A549 (cell line): ENCODE measurements around the gene RIMS3. TPM values are rescaled to one million over a fixed set of nuclear protein-coding genes. Genes with fewer than 3 reads are reported as not detected.

Experiments used
- ATAC-seq, 2 experiments: fragments of 200-7000 bp in 1 of 2; fragments of >200 bp in 1 of 2; cut with Nextera tagmentation in 1 of 2; cut with Tn5 transposase in 1 of 2; 3 replicates each; pipeline versions ENCODE4 v1.8.0 to v1.9.1; 2018 to 2020; ENCODE audit warnings: mild to moderate bottlenecking in 1 of 2, moderate library complexity in 1 of 2
- CTCF ChIA-PET: fragments of 300-600 bp; sonication (Branson Sonifier 250); formaldehyde crosslinking; extraction: SDS; loops from one replicate; lab custom pipeline; 2021; ENCODE audit warnings: antibody characterized with exemption, inconsistent platforms; lab: Yijun Ruan, JAX
- POLR2A ChIA-PET: fragments of 350-600 bp; formaldehyde crosslinking; extraction: SDS; loops from one replicate; lab custom pipeline; 2021; ENCODE audit warnings: antibody characterized with exemption, inconsistent platforms; lab: Yijun Ruan, JAX
- DNase-seq, 2 experiments: peaks; one replicate each; pipeline versions ENCODE4 v3.0.0 to v3.0.0-alpha.2; 2011 to 2016; ENCODE audit warnings: low read depth in 1 of 2, low spot score in 1 of 2
- FAIRE-seq: peaks from 2 replicates; lab custom pipeline; 2011; peaks lifted over from hg19 to GRCh38; lab: Jason Lieb, UNC
- H3K27ac ChIP-seq, 2 experiments: fragments of >200 bp; sonication (Bioruptor Twin); formaldehyde crosslinking; 3 replicates each; pipeline ENCODE4 v1.5.1; 2016 to 2017
- H3K4me1 ChIP-seq: fragments of >200 bp; sonication (Bioruptor Twin); formaldehyde crosslinking; 3 replicates; pipeline ENCODE4 v1.6.1; 2016
- H3K4me2 ChIP-seq: fragments of >200 bp; sonication (Bioruptor Twin); formaldehyde crosslinking; 3 replicates; pipeline ENCODE4 v1.6.1; 2016
- H3K4me3 ChIP-seq: fragments of >200 bp; sonication (Bioruptor Twin); formaldehyde crosslinking; 3 replicates; pipeline ENCODE4 v1.5.1; 2016
- H3K9me3 ChIP-seq: fragments of >200 bp; sonication (Bioruptor Twin); formaldehyde crosslinking; 3 replicates; pipeline ENCODE4 v1.6.1; 2016
- ATOH8 ChIP-seq: fragments of 250-450 bp; sonication (Bioruptor Pico); IDR thresholded peaks from 2 replicates; pipeline ENCODE4 v1.5.0; 2020; ENCODE audit warnings: low read depth, mild to moderate bottlenecking, moderate library complexity
- CBX8 ChIP-seq: fragments of 200-600 bp; sonication (generic); IDR thresholded peaks from 2 replicates; pipeline ENCODE4 v1.6.1; 2016
- CEBPB ChIP-seq, 2 experiments: fragments of >200 bp in 1 of 2; sonication (Bioruptor Twin) in 1 of 2; formaldehyde crosslinking in 1 of 2; IDR thresholded peaks; 2 replicates each; pipeline ENCODE4 v1.6.1; 2012 to 2016
- CTCF ChIP-seq: fragments of >200 bp; sonication (Bioruptor Twin); formaldehyde crosslinking; IDR thresholded peaks from 3 replicates; pipeline ENCODE4 v1.5.1; 2016
- E2F6 ChIP-seq: IDR thresholded peaks from 2 replicates; pipeline ENCODE4 v1.6.1; 2012; ENCODE audit warnings: low read depth, borderline replicate concordance
- EP300 ChIP-seq, 2 experiments: fragments of >200 bp; sonication (Bioruptor Twin); formaldehyde crosslinking; IDR thresholded peaks; 2 replicates in 1 of 2; 3 replicates in 1 of 2; pipeline ENCODE4 v1.6.1; 2016 to 2017
- GATA3 ChIP-seq: IDR thresholded peaks from 2 replicates; pipeline ENCODE4 v1.6.1; 2012; ENCODE audit warnings: borderline replicate concordance
- HEYL ChIP-seq: fragments of 250-450 bp; sonication (Bioruptor Pico); IDR thresholded peaks from 2 replicates; pipeline ENCODE4 v1.8.0; 2021; ENCODE audit warnings: mild to moderate bottlenecking, moderate library complexity
- HOXB5 ChIP-seq: fragments of 250-450 bp; sonication (Bioruptor Pico); IDR thresholded peaks from 2 replicates; pipeline ENCODE4 v1.5.0; 2020; ENCODE audit warnings: mild to moderate bottlenecking, moderate library complexity
- JUNB ChIP-seq: fragments of >200 bp; sonication (Bioruptor Twin); formaldehyde crosslinking; IDR thresholded peaks from 2 replicates; pipeline ENCODE4 v1.6.1; 2016
- KDM5A ChIP-seq: fragments of 200-600 bp; sonication (generic); IDR thresholded peaks from 2 replicates; pipeline ENCODE4 v1.6.1; 2016; ENCODE audit warnings: antibody characterized with exemption, mild to moderate bottlenecking
- MAFK ChIP-seq: fragments of 450-650 bp; IDR thresholded peaks from 2 replicates; pipeline ENCODE4 v1.6.1; 2014; ENCODE audit not compliant: partially characterized antibody
- MAZ ChIP-seq: fragments of 150-350 bp; IDR thresholded peaks from 2 replicates; pipeline ENCODE4 v1.6.1; 2014; ENCODE audit warnings: antibody characterized with exemption, low read depth, low read length, borderline replicate concordance
- MYC ChIP-seq: IDR thresholded peaks from 2 replicates; pipeline ENCODE4 v1.6.1; 2012; ENCODE audit warnings: mild to moderate bottlenecking, inconsistent platforms, low read length, improper control_type of control experiment, borderline replicate concordance
- NFE2L2 ChIP-seq: fragments of 150-350 bp; conservative IDR thresholded peaks from 2 replicates; pipeline ENCODE4 v1.6.1; 2014; ENCODE audit warnings: low read length
- NPAS2 ChIP-seq: fragments of 250-450 bp; sonication (Bioruptor Pico); IDR thresholded peaks from 2 replicates; pipeline ENCODE4 v1.8.0; 2022; ENCODE audit warnings: mild to moderate bottlenecking, moderate library complexity, borderline replicate concordance
- NR3C1 ChIP-seq: fragments of >200 bp; sonication (Bioruptor Twin); formaldehyde crosslinking; IDR thresholded peaks from 3 replicates; pipeline ENCODE4 v1.6.1; 2017
- POLR2A ChIP-seq: IDR thresholded peaks from 2 replicates; pipeline ENCODE4 v1.6.1; 2012; ENCODE audit warnings: mild to moderate bottlenecking, low read length
- POLR2AphosphoS2 ChIP-seq: conservative IDR thresholded peaks from 2 replicates; pipeline ENCODE4 v1.6.1; 2012; ENCODE audit warnings: low read length, improper control_type of control experiment, inconsistent platforms
- RCOR1 ChIP-seq: fragments of 150-350 bp; IDR thresholded peaks from 2 replicates; pipeline ENCODE4 v1.6.1; 2014; ENCODE audit warnings: antibody characterized with exemption, low read length, low read depth
- RNF2 ChIP-seq: fragments of 200-600 bp; sonication (generic); IDR thresholded peaks from 2 replicates; pipeline ENCODE4 v1.6.1; 2016; ENCODE audit warnings: low read depth, mild to moderate bottlenecking, antibody characterized with exemption, moderate library complexity, borderline replicate concordance
- SREBF2 ChIP-seq: fragments of 450-650 bp; IDR thresholded peaks from 2 replicates; pipeline ENCODE4 v1.6.1; 2014; ENCODE audit warnings: mild to moderate bottlenecking, moderate library complexity
- TFCP2L1 ChIP-seq: fragments of 250-450 bp; sonication (Bioruptor Pico); IDR thresholded peaks from 2 replicates; pipeline ENCODE4 v1.5.0; 2021; ENCODE audit warnings: mild to moderate bottlenecking
- ZC3H11A ChIP-seq: fragments of 450-650 bp; IDR thresholded peaks from 2 replicates; pipeline ENCODE4 v1.6.1; 2014; ENCODE audit warnings: antibody characterized with exemption, mild to moderate bottlenecking
- ZNF302 ChIP-seq: fragments of 250-450 bp; sonication (Bioruptor Pico); IDR thresholded peaks from 2 replicates; pipeline ENCODE4 v1.9.0; 2021; ENCODE audit warnings: inconsistent platforms, mild to moderate bottlenecking, moderate library complexity
- WGBS: methylation state at CpG from one replicate; pipeline ENCODE4 v1.1.6; 2017; ENCODE audit errors: missing lambda C conversion rate; 5-methylcytosine and 5-hydroxymethylcytosine counted together
- polyA plus RNA-seq, 4 experiments: library from polyadenylated mRNA; depleted of rRNA in 3 of 4; stranded (reverse); fragments of >200 nt; fragmentation: RNase III in 1 of 4; extraction: RNeasy Plus Mini Kit Qiagen cat#74134 plus additional on column Dnase treatment in 1 of 4; gene quantifications; 2 replicates in 3 of 4; 3 replicates in 1 of 4; pipeline ENCODE4 v1.2.3, GENCODE V29; 2011 to 2017
- TF ChIP-seq, protein P1 (sequence below): IDR thresholded peaks from 2 replicates; pipeline ENCODE4 v1.6.1; 2012
- TF ChIP-seq, protein P2 (sequence below): fragments of >200 bp; sonication (Bioruptor Twin); formaldehyde crosslinking; IDR thresholded peaks from 2 replicates; pipeline ENCODE4 v1.6.1; 2016

RIMS3 gene
- polyA plus RNA-seq, 2 of the 4 experiments (the other 2 are of a cell fraction): 1.5 to 1.9 TPM

- ATAC-seq (no peak), DNase-seq (no peak), FAIRE-seq (no peak)
- CTCF ChIA-PET: interaction anchor here (0.5 kb wide), 1 partner anchor 12 kb away, joined by 3 read pairs; no protein-coding TSS in a partner anchor
- POLR2A ChIA-PET: no interaction called here
- no peak overlapping the region for H3K4me2 ChIP-seq
- 40% methylated on average over 1 of the region's 2 CpGs for WGBS
- no peak overlapping the region for H3K27ac ChIP-seq
- no peaks in the 10 kb centered on the region for H3K9me3 ChIP-seq
- H3K4me1 ChIP-seq: no peaks in the 10 kb centered on the region
- H3K4me3 ChIP-seq: no peak overlapping the region
- TF ChIP-seq POLR2AphosphoS2 (no peak), TFCP2L1 (CRISPR knock-in tag) (no peak), KDM5A (no peak), CBX8 (no peak), MAZ (no peak), ZC3H11A (no peak), ATOH8 (no peak), RCOR1 (no peak), CTCF (no peak), ZNF302 (CRISPR knock-in tag) (no peak), EP300 (IDR thresholded peaks at IDR 0.05) (no peak), HEYL (CRISPR knock-in tag) (no peak), SREBF2 (no peak), NPAS2 (CRISPR knock-in tag) (no peak), GATA3 (no peak), E2F6 (no peak), NFE2L2 (no peak), RNF2 (no peak), POLR2A (no peak)
- TF ChIP-seq, protein P1, sequence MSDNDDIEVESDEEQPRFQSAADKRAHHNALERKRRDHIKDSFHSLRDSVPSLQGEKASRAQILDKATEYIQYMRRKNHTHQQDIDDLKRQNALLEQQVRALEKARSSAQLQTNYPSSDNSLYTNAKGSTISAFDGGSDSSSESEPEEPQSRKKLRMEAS: no peak
- TF ChIP-seq, all 56 proteins: peak for 0
Observed at GRCh38 chr1:40628903-40629292, 36.6 kb downstream of the RIMS3 start.

DNA sequence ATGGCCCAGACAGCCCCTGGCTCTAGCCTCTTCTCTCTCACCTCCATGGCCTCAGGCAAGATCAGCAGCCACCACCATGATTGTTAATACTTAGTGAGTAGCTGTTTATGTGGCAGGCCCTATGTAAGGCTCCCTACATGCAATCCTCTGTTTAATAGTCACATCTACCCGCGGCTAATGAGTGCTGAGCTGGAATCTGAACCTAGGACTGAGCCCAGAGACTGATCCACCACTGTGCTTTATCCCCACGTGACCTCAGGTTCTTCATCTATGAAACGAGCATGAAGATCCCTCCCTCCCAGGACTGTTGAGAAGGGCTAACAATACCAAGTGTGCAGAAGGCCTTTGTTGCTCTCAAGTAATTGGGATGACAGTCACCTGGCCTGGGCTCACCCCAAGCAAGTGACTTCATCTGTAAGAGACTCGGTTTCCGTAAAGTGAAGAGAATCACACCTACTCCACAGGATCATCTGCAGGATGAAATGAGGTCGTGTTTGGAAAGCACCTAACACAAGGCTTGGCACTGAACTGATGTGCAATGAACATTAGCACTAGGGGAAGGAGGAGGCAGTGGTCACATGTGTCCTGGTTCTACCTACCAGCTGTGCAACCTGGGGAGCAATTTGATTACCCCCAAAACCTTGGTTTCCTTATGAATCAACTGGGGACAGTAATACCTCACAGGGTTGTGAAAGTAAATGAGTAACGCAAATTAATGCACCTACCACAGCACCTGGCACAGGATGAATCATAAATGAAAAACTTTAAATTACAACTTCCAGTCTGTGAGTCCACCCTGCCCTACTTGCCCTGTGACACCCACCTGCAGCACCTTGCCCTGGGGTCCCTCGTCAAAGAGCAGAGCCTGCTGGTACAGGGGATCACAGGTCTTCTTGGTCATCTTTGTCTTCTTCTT, 37.2 kb downstream of the RIMS3 start:
- TF ChIP-seq, protein P1: no peak
- no peak for TF ChIP-seq MAFK
- TF ChIP-seq HEYL (CRISPR knock-in tag): no peak
- no peak for TF ChIP-seq ATOH8
- TF ChIP-seq JUNB: no peak
- no peak for TF ChIP-seq ZC3H11A
- TF ChIP-seq, protein P2, sequence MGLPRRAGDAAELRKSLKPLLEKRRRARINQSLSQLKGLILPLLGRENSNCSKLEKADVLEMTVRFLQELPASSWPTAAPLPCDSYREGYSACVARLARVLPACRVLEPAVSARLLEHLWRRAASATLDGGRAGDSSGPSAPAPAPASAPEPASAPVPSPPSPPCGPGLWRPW: no peak
- no peak for TF ChIP-seq HOXB5 (CRISPR knock-in tag)
- TF ChIP-seq NR3C1: no peak
- no peak for TF ChIP-seq CBX8
- no peak for TF ChIP-seq CEBPB (IDR thresholded peaks at IDR 0.05)
- no peak for TF ChIP-seq MYC
- no peak overlapping the region for H3K27ac ChIP-seq
- 67% methylated on average over 9 of the region's 9 CpGs for WGBS
- DNase-seq (no peak), FAIRE-seq (no peak), ATAC-seq (no peak)
- H3K9me3 ChIP-seq: no peaks in the 10 kb centered on the region
- H3K4me2 ChIP-seq: no peak overlapping the region
- POLR2A ChIA-PET: no interaction called here
- CTCF ChIA-PET: interaction anchor here (0.5 kb wide), 1 partner anchor 11 kb away, joined by 3 read pairs; no protein-coding TSS in a partner anchor
- no peaks in the 10 kb centered on the region for H3K4me1 ChIP-seq
- no peak overlapping the region for H3K4me3 ChIP-seq
